Endothelial cell (in vitro differentiated cells): ENCODE measurements around the gene MTERF4. TPM values are rescaled to one million over a fixed set of nuclear protein-coding genes. Genes with fewer than 3 reads are reported as not detected.

Experiments
- DNase-seq: peaks from one replicate; pipeline ENCODE4 v3.0.0; 2021; ENCODE audit warnings: low spot score
- H3K27ac Mint-ChIP-seq: one replicate; pipeline ENCODE4 v1.8.0; 2021; ENCODE audit warnings: mixed read lengths, inconsistent platforms; ENCODE audit not compliant: unreplicated experiment
- H3K27me3 Mint-ChIP-seq: one replicate; pipeline ENCODE4 v1.8.0; 2021; ENCODE audit warnings: mild to moderate bottlenecking, moderate library complexity, mixed read lengths, inconsistent platforms; ENCODE audit not compliant: unreplicated experiment
- H3K36me3 Mint-ChIP-seq: one replicate; pipeline ENCODE4 v1.8.0; 2021; ENCODE audit warnings: mild to moderate bottlenecking, low read depth, mixed read lengths, inconsistent platforms; ENCODE audit not compliant: unreplicated experiment
- H3K4me1 Mint-ChIP-seq: one replicate; pipeline ENCODE4 v1.8.0; 2021; ENCODE audit warnings: mild to moderate bottlenecking, mixed read lengths, inconsistent platforms; ENCODE audit not compliant: unreplicated experiment
- H3K4me3 Mint-ChIP-seq: one replicate; pipeline ENCODE4 v1.8.0; 2021; ENCODE audit warnings: mild to moderate bottlenecking, mixed read lengths, inconsistent platforms; ENCODE audit not compliant: unreplicated experiment
- H3K9me3 Mint-ChIP-seq: one replicate; pipeline ENCODE4 v1.8.0; 2021; ENCODE audit warnings: mixed read lengths, inconsistent platforms; ENCODE audit not compliant: unreplicated experiment
- CTCF ChIP-seq: fragments of 200-600 bp; sonication (generic); IDR thresholded peaks from one replicate; pipeline ENCODE4 v1.5.0; 2021; ENCODE audit warnings: antibody characterized with exemption; ENCODE audit not compliant: unreplicated experiment
- total RNA-seq: library from RNA; stranded (reverse); fragmentation: NEBNext Ultra II Directional; extraction: Animal tissue kit (Norgen Biotek cat#: 25700); gene quantifications from one replicate; pipeline ENCODE4 v1.2.1, GENCODE V29; 2021; ENCODE audit not compliant: unreplicated experiment

MTERF4 gene
- total RNA-seq, 1 donor from 2014 or later: 82.4 TPM

DNA sequence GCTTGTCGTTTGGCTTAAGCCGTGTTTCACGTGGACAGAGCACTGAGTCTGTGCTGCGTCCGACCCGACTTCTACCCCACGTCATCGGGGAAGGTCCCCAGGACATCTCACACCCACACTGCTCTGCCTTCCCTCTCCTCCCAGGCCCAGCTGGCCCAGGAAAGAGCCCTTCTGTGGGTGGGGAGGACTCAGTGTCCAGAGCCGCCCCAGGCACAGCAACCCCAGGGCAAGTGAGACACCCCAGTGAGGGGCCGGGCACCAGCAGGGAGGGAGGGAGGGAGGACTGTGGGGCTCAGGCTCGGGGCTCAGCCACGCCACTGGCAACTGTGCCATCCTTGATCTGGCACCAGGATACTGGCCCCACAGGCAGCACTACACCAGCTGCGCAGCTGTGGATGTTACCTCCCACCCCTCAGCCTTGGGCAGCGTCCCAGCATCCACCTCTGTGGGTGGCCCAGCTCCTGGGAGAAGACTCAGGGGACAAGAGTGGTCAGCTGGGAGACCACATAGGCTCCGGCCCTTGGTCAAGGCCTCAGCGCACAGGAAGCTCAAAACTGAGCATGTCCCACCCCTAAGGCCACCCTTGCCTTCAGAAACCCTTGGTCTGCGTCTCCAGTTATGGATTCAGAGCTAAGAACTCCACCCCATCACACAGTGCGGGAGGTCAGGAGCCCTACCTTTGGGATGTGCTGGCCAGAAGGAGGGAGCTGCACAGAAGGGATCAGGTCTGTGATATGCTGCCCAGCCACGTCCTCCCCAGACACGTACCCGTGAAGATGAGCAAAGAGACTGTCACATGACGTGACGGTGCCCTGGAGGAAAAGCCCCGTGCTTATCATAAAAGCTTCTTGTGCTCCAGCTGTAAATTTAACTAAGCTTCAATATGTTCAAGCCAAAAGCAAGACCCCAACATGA lies 35.4 kb upstream of the MTERF4 start:
- Mint-ChIP-seq H3K9me3 (no peaks in the 10 kb centered on the region), H3K36me3 (peaks cover 48% of the 10 kb centered on the region), H3K4me1 (no peaks in the 10 kb centered on the region), H3K4me3 (no peak overlapping the region), H3K27me3 (peaks cover 8% of the 10 kb centered on the region), H3K27ac (no peak overlapping the region)
- DNase-seq: no peak
- no peak for TF ChIP-seq CTCF

- H3K27ac Mint-ChIP-seq: no peak overlapping the region
- no peak overlapping the region for H3K4me3 Mint-ChIP-seq
- no peak for DNase-seq
- TF ChIP-seq CTCF: no peak
- no peaks in the 10 kb centered on the region for H3K9me3 Mint-ChIP-seq
- H3K36me3 Mint-ChIP-seq: peaks cover 42% of the 10 kb centered on the region
- H3K27me3 Mint-ChIP-seq: peaks cover 5% of the 10 kb centered on the region
- no peaks in the 10 kb centered on the region for H3K4me1 Mint-ChIP-seq
Measured at GRCh38 chr2:241136661-241137260, 34.7 kb upstream of the MTERF4 start.

DNA sequence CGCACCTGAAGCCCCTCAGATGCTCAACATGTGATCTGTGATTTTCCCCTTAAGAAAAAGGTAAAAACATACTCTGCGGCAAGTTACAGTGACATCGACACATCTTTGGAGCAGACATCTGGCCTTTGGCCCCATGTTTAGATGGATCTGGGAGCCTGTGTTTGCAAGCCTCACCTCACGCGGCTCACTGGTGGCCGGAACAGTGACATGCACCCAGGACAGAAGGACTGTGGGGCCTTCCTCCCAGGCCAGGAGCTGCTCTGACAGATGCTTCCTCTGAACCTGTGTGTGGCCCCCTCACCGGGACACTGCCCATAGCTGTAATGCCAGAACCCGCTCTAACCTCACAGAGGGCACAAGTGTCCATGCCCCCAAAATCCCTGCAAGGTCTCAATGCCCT lies 34.1 kb upstream of the MTERF4 start:
- H3K36me3 Mint-ChIP-seq: peaks cover 37% of the 10 kb centered on the region
- no peak overlapping the region for H3K27ac Mint-ChIP-seq
- peaks cover 5% of the 10 kb centered on the region for H3K27me3 Mint-ChIP-seq
- no peaks in the 10 kb centered on the region for H3K4me1 Mint-ChIP-seq
- TF ChIP-seq CTCF: no peak
- DNase-seq: no peak
- no peak overlapping the region for H3K4me3 Mint-ChIP-seq
- no peaks in the 10 kb centered on the region for H3K9me3 Mint-ChIP-seq

GRCh38 chr2:241135737-241136136 lies 33.6 kb upstream of the MTERF4 start:
- TF ChIP-seq CTCF: no peak
- H3K4me1 Mint-ChIP-seq: no peaks in the 10 kb centered on the region
- peaks cover 7% of the 10 kb centered on the region for H3K27me3 Mint-ChIP-seq
- H3K27ac Mint-ChIP-seq: no peak overlapping the region
- no peak overlapping the region for H3K4me3 Mint-ChIP-seq
- H3K36me3 Mint-ChIP-seq: peaks cover 35% of the 10 kb centered on the region
- H3K9me3 Mint-ChIP-seq: no peaks in the 10 kb centered on the region
- no peak for DNase-seq

DNA sequence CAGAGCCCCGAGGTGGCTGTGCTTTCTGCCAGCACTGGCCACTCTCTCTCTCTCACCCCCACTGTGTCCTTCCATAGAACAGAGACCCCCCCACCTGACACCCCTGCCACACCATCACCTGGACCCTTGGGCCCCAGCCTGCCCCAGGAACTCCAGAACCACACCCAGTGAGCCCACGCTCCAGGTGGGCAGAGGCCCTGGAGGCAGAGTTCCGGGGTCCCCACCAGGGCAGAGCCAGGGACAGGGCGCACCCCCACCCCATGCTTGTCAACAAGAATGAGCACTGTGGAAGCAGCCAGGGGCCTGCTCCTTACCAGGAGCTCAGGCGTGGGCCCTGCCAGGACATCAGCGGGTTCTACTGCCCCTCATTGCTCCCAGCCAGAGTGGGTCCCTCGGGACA lies 32.6 kb upstream of the MTERF4 start:
- no peaks in the 10 kb centered on the region for H3K4me1 Mint-ChIP-seq
- no peaks in the 10 kb centered on the region for H3K9me3 Mint-ChIP-seq
- peaks cover 7% of the 10 kb centered on the region for H3K27me3 Mint-ChIP-seq
- H3K27ac Mint-ChIP-seq: no peak overlapping the region
- DNase-seq: no peak
- no peak overlapping the region for H3K4me3 Mint-ChIP-seq
- peaks cover 33% of the 10 kb centered on the region for H3K36me3 Mint-ChIP-seq
- no peak for TF ChIP-seq CTCF
